Measurements from ENCODE around the gene USP16. TPM values are rescaled to one million over a fixed set of nuclear protein-coding genes. Genes with fewer than 3 reads are reported as not detected.
A peak's percentile ranks its signal among the peaks of the same experiment; 100 is the strongest.

USP16 gene
- total and polyA plus RNA-seq, 2 of the 13 experiments (the other 11 are each of a cell fraction or from before 2014, with no cell fraction given) = 16.5 to 46.9 TPM

- TF ChIP-seq ATF4 (CRISPR knock-in tag; IDR thresholded peaks at IDR 0.05) = no peak
- TF ChIP-seq SOX6 (IDR thresholded peaks at IDR 0.05) = no peak
- peak; percentile 57; the same call in 1 of the 2 replicates for TF ChIP-seq SOX6 (CRISPR knock-in tag; IDR thresholded peaks at IDR 0.05)
- no peak for TF ChIP-seq HMG20B (CRISPR knock-in tag; conservative IDR thresholded peaks at IDR 0.05)
- no peak for TF ChIP-seq PBX3 (CRISPR knock-in tag; IDR thresholded peaks at IDR 0.05; ENCODE audit: borderline replicate concordance)
- TF ChIP-seq PATZ1 (CRISPR knock-in tag; IDR thresholded peaks at IDR 0.05) = peak; percentile 44; the same call in 1 of the 2 replicates
- TF ChIP-seq TFDP1 (CRISPR knock-in tag; IDR thresholded peaks at IDR 0.05; ENCODE audit: borderline replicate concordance) = peak; percentile 87
- TF ChIP-seq ZFP36 (IDR thresholded peaks at IDR 0.05; ENCODE audit: borderline replicate concordance, low read depth, low read length, partially characterized antibody) = no peak
- no peak; the same call in none of the 2 replicates for TF ChIP-seq SALL2 (CRISPR knock-in tag; IDR thresholded peaks at IDR 0.05)
- no peak for TF ChIP-seq ZC3H13 (CRISPR knock-in tag; IDR thresholded peaks at IDR 0.05)
- peak; percentile 100 for TF ChIP-seq YEATS2 (CRISPR knock-in tag; IDR thresholded peaks at IDR 0.05; ENCODE audit: borderline replicate concordance)
- TF ChIP-seq ZBTB25 (CRISPR knock-in tag; IDR thresholded peaks at IDR 0.05) = peak; percentile 93
- TF ChIP-seq KLF11 (CRISPR knock-in tag; IDR thresholded peaks at IDR 0.05) = 0 out of 2 replicates have a peak, but pooled peaks have one; percentile 29
- TF ChIP-seq ZKSCAN5 (CRISPR knock-in tag; IDR thresholded peaks at IDR 0.05) = peak; percentile 50; the same call in 1 of the 2 replicates
- no peak for TF ChIP-seq NR2F1 (CRISPR knock-in tag; IDR thresholded peaks at IDR 0.05)
- no peak for TF ChIP-seq TCF7 (IDR thresholded peaks at IDR 0.05; ENCODE audit: low read depth)
- no peak for TF ChIP-seq HOXA7 (CRISPR knock-in tag; IDR thresholded peaks at IDR 0.05)
- TF ChIP-seq ZNF224 (CRISPR knock-in tag; IDR thresholded peaks at IDR 0.05) = peak; percentile 88; the same call in 1 of the 2 replicates
- TF ChIP-seq REPIN1 (CRISPR knock-in tag; IDR thresholded peaks at IDR 0.05; ENCODE audit: borderline replicate concordance, low read depth) = peak; percentile 81
Measured at GRCh38 chr21:29073222-29074006, 48.9 kb downstream of the USP16 start, which contains the start of gene CCT8 (continued).

All from HepG2 (cell line).